HG03045 (cell line): ENCODE measurements around the gene OTOF.

ENCODE experiments used
- ATAC-seq: cut with Tn5 transposase; IDR thresholded peaks from one replicate; pipeline ENCODE4 v1.9.1; 2021; ENCODE audit warnings: mild to moderate bottlenecking, moderate library complexity; ENCODE audit not compliant: unreplicated experiment

OTOF gene

GRCh38 chr2:26466662-26467310 is 11.1 kb downstream of the OTOF start:
- no peak for ATAC-seq

- no peak for ATAC-seq
Observed at GRCh38 chr2:26465981-26466471, 11.9 kb downstream of the OTOF start.

GRCh38 chr2:26465266-26465925 is 12.5 kb downstream of the OTOF start:
- no peak for ATAC-seq

- ATAC-seq, result no peak
Observed at GRCh38 chr2:26464390-26465265, 13.3 kb downstream of the OTOF start.

GRCh38 chr2:26463244-26464192 is 14.4 kb downstream of the OTOF start:
- no peak for ATAC-seq

- no peak for ATAC-seq
Observed at GRCh38 chr2:26462511-26463243, 15.2 kb downstream of the OTOF start.

GRCh38 chr2:26462100-26462499 is 15.8 kb downstream of the OTOF start:
- ATAC-seq, result no peak

GRCh38 chr2:26461601-26462023 is 16.3 kb downstream of the OTOF start:
- ATAC-seq, result no peak

- ATAC-seq, result no peak
Observed at GRCh38 chr2:26460613-26461031, 17.3 kb downstream of the OTOF start.

GRCh38 chr2:26459991-26460612 is 17.8 kb downstream of the OTOF start:
- ATAC-seq, result no peak

GRCh38 chr2:26458365-26459042 is 19.4 kb downstream of the OTOF start:
- no peak for ATAC-seq

- no peak for ATAC-seq
Observed at GRCh38 chr2:26457695-26458364, 20.1 kb downstream of the OTOF start.

GRCh38 chr2:26457251-26457666 is 20.7 kb downstream of the OTOF start:
- ATAC-seq, result no peak

- ATAC-seq, result no peak
Observed at GRCh38 chr2:26456440-26457250, 21.3 kb downstream of the OTOF start.

GRCh38 chr2:26455670-26456439 is 22.1 kb downstream of the OTOF start:
- no peak for ATAC-seq

GRCh38 chr2:26455037-26455669 is 22.8 kb downstream of the OTOF start:
- ATAC-seq, result no peak
